PC-9 (cell line): ENCODE results near the gene TREH. TPM values are rescaled to one million over a fixed set of nuclear protein-coding genes. Genes with fewer than 3 reads are reported as not detected.
A peak's percentile ranks its signal among the peaks of the same experiment; 100 is the strongest.

Experiments used
- BruUV-seq: library from RNA; stranded (reverse); fragments of 400-500 nt; replicated peaks from 2 replicates; lab custom pipeline; 2021; lab: Mats Ljungman, UMichigan
- CTCF ChIA-PET: fragments of 300-600 bp; sonication (Branson Sonifier 250); formaldehyde crosslinking; loops from one replicate; lab custom pipeline; 2022; ENCODE audit warnings: antibody characterized with exemption; lab: Charles Lee
- POLR2A ChIA-PET: fragments of 300-600 bp; sonication (Branson Sonifier 250); formaldehyde crosslinking; loops from one replicate; lab custom pipeline; 2022; ENCODE audit warnings: antibody characterized with exemption; ENCODE audit not compliant: unreplicated experiment; lab: Charles Lee
- DNase-seq, 2 experiments: peaks; one replicate each; pipeline versions ENCODE4 v3.0.0 to v3.0.0-alpha.2; 2015 to 2022; ENCODE audit warnings: mixed read lengths in 1 of 2
- H2AFZ ChIP-seq: fragments of 200-600 bp; sonication (generic); 2 replicates; pipeline ENCODE4 v1.8.1; 2017; ENCODE audit warnings: antibody characterized with exemption
- H3F3A ChIP-seq: fragments of 200-600 bp; sonication (generic); 2 replicates; pipeline ENCODE4 v1.8.1; 2017; ENCODE audit warnings: antibody characterized with exemption, mild to moderate bottlenecking, low read depth; ENCODE audit not compliant: insufficient read depth
- H3K27ac ChIP-seq: fragments of 200-600 bp; sonication (generic); 2 replicates; pipeline ENCODE4 v1.6.1; 2016; ENCODE audit warnings: mixed run types
- H3K27me3 ChIP-seq: fragments of 200-600 bp; sonication (generic); 2 replicates; pipeline ENCODE4 v1.6.1; 2016; ENCODE audit warnings: low read depth, mixed run types; ENCODE audit not compliant: insufficient read depth
- H3K36me3 ChIP-seq: fragments of 200-600 bp; sonication (generic); 2 replicates; pipeline ENCODE4 v1.6.1; 2016; ENCODE audit warnings: low read depth, mixed run types
- H3K4me1 ChIP-seq: fragments of 200-600 bp; sonication (generic); replicated peaks from 2 replicates; pipeline ENCODE4 v1.6.1; 2016; ENCODE audit warnings: mixed run types; ENCODE audit not compliant: insufficient read depth
- H3K4me2 ChIP-seq: fragments of 200-600 bp; sonication (generic); 2 replicates; pipeline ENCODE4 v1.6.1; 2017; ENCODE audit warnings: mixed run types
- H3K4me3 ChIP-seq: fragments of 200-600 bp; sonication (generic); 2 replicates; pipeline ENCODE4 v1.6.1; 2016; ENCODE audit warnings: mixed run types
- H3K79me2 ChIP-seq: fragments of 200-600 bp; sonication (generic); 2 replicates; pipeline ENCODE4 v1.6.1; 2017; ENCODE audit warnings: low read depth, mixed run types
- H3K9me2 ChIP-seq: fragments of 200-600 bp; sonication (generic); 2 replicates; pipeline ENCODE4 v1.8.1; 2017; ENCODE audit warnings: mild to moderate bottlenecking; ENCODE audit not compliant: insufficient read depth
- H3K9me3 ChIP-seq: fragments of 200-600 bp; sonication (generic); 2 replicates; pipeline ENCODE4 v1.8.1; 2016; ENCODE audit warnings: low read depth; ENCODE audit not compliant: insufficient read depth
- H4K20me1 ChIP-seq: fragments of 200-600 bp; sonication (generic); 2 replicates; pipeline ENCODE4 v1.8.1; 2017; ENCODE audit not compliant: insufficient read depth
- EZH2 ChIP-seq: fragments of 200-600 bp; sonication (generic); IDR thresholded peaks from 2 replicates; pipeline ENCODE4 v1.8.0; 2017; ENCODE audit warnings: antibody characterized with exemption, low read depth
- intact Hi-C: fragments of 100-400 bp; cut with micrococcal nuclease; formaldehyde crosslinking; loops from one replicate; pipeline ENCODE4 v1.10.0; 2022; ENCODE audit not compliant: unreplicated experiment
- total RNA-seq: library from RNA; stranded (reverse); gene quantifications from 2 replicates; pipeline ENCODE4 v1.2.3, GENCODE V29; 2021
- TF ChIP-seq, protein P1 (sequence below): fragments of 200-600 bp; sonication (generic); conservative IDR thresholded peaks from 2 replicates; pipeline ENCODE4 v1.6.1; 2017; ENCODE audit warnings: mixed run types, antibody characterized with exemption, mild to moderate bottlenecking, moderate library complexity

Gene TREH
- total RNA-seq, 1 experiment from 2014 or later: not detected

DNA sequence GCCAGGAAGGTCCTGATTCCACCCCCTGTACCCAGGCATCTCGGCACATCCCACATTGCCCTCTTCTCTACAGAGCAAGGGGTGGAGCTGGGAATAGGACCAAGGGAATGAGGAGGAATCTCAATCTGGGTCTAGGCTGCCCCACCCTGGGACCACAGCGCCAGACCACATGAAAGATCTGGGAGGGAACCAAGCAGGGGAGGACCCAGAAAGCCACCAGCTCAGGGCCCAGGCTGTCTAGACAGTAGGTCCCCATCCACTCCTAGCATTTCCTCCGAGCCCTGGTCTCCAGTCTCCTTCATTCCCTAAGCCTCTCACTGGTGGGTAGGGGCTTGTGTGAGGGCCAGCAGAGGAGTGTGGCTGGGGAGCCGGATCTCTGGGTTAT is 60.5 kb downstream of the TREH start:
- ChIA-PET POLR2A (interaction anchor here (2.4 kb wide), 1 partner anchor 11 kb away, joined by 31 read pairs; the partner anchor contains the start of gene PHLDB1), CTCF (no interaction called here)
- intact Hi-C loops: loop anchor here (1.0 kb wide), 1 partner anchor 293 kb away; no protein-coding TSS in a partner anchor
- DNase-seq: no peak
- no peak for TF ChIP-seq EZH2
- TF ChIP-seq, protein P1, sequence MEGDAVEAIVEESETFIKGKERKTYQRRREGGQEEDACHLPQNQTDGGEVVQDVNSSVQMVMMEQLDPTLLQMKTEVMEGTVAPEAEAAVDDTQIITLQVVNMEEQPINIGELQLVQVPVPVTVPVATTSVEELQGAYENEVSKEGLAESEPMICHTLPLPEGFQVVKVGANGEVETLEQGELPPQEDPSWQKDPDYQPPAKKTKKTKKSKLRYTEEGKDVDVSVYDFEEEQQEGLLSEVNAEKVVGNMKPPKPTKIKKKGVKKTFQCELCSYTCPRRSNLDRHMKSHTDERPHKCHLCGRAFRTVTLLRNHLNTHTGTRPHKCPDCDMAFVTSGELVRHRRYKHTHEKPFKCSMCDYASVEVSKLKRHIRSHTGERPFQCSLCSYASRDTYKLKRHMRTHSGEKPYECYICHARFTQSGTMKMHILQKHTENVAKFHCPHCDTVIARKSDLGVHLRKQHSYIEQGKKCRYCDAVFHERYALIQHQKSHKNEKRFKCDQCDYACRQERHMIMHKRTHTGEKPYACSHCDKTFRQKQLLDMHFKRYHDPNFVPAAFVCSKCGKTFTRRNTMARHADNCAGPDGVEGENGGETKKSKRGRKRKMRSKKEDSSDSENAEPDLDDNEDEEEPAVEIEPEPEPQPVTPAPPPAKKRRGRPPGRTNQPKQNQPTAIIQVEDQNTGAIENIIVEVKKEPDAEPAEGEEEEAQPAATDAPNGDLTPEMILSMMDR: no peak
- no peak overlapping the region for H2AFZ ChIP-seq
- no peaks in the 10 kb centered on the region for H4K20me1 ChIP-seq
- no peak overlapping the region for H3K4me3 ChIP-seq
- H3K79me2 ChIP-seq: peaks cover 30% of the 10 kb centered on the region
- no peaks in the 10 kb centered on the region for H3K36me3 ChIP-seq
- no peaks in the 10 kb centered on the region for H3K9me3 ChIP-seq
- peaks cover 45% of the 10 kb centered on the region for H3F3A ChIP-seq
- H3K4me1 ChIP-seq: peaks cover 56% of the 10 kb centered on the region
- H3K27me3 ChIP-seq: no peaks in the 10 kb centered on the region
- H3K9me2 ChIP-seq: no peaks in the 10 kb centered on the region
- H3K27ac ChIP-seq: peak overlapping the region; percentile 38; the same call in 1 of the 2 replicates
- BruUV-seq: no TSS peak
- peak overlapping the region; percentile 87 for H3K4me2 ChIP-seq

DNA sequence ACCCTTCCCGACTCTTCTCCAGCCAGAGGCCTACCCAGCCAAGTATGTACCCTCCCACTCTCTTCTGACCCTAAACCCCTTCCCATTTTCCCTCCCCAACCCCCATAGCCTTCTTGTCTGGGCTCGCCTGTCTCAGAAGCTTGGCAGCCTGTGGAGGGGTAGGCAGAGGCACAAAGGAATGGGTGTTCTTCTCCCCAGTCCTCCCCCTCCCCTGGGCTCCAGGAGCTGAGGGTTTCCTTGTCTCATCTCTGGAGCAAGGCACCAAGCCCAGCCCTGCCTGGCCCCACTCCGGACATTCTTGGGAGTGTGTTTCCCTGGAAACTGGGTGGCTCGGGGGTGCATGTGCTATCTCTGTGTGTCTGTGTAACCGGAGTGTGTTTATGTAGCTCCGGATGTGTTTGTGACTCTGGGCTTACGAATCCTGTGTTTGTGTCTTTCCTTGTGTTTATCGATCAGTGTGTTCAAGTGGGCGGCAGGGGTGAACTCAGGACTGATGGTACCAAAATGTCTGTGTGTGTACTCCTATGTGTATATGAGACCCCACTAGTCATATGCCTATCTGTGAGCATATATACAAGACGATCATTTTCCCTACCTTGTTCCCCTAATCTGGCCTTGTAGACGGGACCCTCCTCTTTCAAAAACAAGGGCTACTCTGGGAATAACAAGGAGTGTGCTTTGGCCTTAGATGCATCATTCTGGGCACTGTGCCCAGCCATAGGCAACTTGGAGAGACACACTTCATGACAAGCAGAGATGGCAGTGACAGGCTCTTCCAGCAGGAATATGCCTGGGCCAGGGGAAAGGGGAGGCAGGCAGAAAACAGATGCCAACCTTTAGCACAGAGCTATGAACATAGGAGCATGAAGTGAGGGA is 61.1 kb downstream of the TREH start:
- no peak overlapping the region for H2AFZ ChIP-seq
- peaks cover 38% of the 10 kb centered on the region for H3F3A ChIP-seq
- H3K79me2 ChIP-seq: peaks cover 23% of the 10 kb centered on the region
- intact Hi-C loops: no loop called here
- no peaks in the 10 kb centered on the region for H3K27me3 ChIP-seq
- ChIA-PET POLR2A (interaction anchor here (2.4 kb wide), 1 partner anchor 10 kb away, joined by 31 read pairs; the partner anchor contains the start of gene PHLDB1), CTCF (no interaction called here)
- no peak for TF ChIP-seq EZH2
- TF ChIP-seq, protein P1: no peak
- H3K9me3 ChIP-seq: no peaks in the 10 kb centered on the region
- H4K20me1 ChIP-seq: no peaks in the 10 kb centered on the region
- H3K4me1 ChIP-seq: peaks cover 49% of the 10 kb centered on the region
- BruUV-seq: no TSS peak
- no peaks in the 10 kb centered on the region for H3K9me2 ChIP-seq
- no peak for DNase-seq
- peak overlapping the region; percentile 38; the same call in 1 of the 2 replicates for H3K27ac ChIP-seq
- peak overlapping the region; percentile 87; the same call in 1 of the 2 replicates for H3K4me2 ChIP-seq
- H3K4me3 ChIP-seq: no peak overlapping the region
- no peaks in the 10 kb centered on the region for H3K36me3 ChIP-seq

DNA sequence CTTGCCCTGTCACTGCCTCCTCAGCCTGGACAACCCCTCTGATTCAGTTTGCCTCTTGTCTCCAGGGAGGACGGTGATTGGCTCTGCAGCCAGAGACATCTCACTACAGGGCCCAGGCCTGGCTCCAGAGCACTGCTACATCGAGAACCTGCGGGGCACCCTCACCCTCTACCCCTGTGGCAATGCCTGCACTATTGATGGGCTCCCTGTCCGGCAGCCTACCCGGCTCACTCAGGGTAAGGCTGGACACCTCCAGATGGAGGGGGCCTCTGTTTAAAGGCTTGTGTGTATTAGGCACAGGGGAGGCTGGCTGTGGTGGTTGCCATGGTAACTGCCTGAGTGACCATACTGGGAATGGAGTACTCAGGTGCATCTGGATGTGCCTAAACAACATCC is 63.5 kb downstream of the TREH start:
- Histone ChIP-seq H3K4me3 (no peak overlapping the region), H3K4me2 (no peak overlapping the region), H4K20me1 (no peaks in the 10 kb centered on the region), H2AFZ (no peak overlapping the region), H3F3A (peaks cover 18% of the 10 kb centered on the region), H3K9me2 (no peaks in the 10 kb centered on the region), H3K9me3 (no peaks in the 10 kb centered on the region), H3K79me2 (0 out of 2 replicates have a peak, but pooled peaks cover 6% of the 10 kb centered on the region), H3K36me3 (no peaks in the 10 kb centered on the region), H3K27me3 (no peaks in the 10 kb centered on the region), H3K4me1 (peaks cover 33% of the 10 kb centered on the region), H3K27ac (no peak overlapping the region)
- ChIA-PET POLR2A (no interaction called here), CTCF (no interaction called here)
- no peak for DNase-seq
- no TSS peak for BruUV-seq
- TF ChIP-seq, protein P1: no peak
- no peak for TF ChIP-seq EZH2
- intact Hi-C loops: no loop called here
